ENCODE measurements around the gene GRIK2.

The GRIK2 gene

GRCh38 chr6:101413773-101414172 is 20.3 kb downstream of the GRIK2 start:
- no peak for DNase-seq (ENCODE audit: low read depth)
- H3K4me3 ChIP-seq (ENCODE audit: low read depth, low read length): no peak overlapping the region
- no peak for TF ChIP-seq CTCF (IDR thresholded peaks at IDR 0.05; ENCODE audit: low read depth, low read length, missing control alignments)

DNA sequence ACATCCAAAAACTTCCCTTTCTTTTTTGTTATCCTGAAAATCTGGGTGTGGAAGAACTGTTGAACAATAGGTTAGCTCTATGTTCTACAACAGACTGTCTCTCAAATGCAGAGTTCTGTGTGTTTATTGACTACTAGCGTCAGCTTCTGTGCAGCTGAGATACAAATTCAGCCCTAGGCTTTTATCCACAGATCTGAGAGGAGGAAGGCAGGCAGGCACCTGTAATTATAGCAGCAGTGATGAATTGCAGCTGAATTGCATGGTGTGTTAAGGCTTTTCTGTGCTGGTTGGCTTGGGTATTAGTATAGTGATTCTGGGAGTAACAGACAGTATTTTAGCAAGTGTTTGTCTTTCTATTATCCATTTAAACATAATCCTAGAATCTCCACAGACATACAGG is 24.4 kb downstream of the GRIK2 start:
- H3K4me3 ChIP-seq (ENCODE audit: low read depth, low read length): no peak overlapping the region
- no peak for DNase-seq (ENCODE audit: low read depth)
- no peak for TF ChIP-seq CTCF (IDR thresholded peaks at IDR 0.05; ENCODE audit: low read depth, low read length, missing control alignments)

DNA sequence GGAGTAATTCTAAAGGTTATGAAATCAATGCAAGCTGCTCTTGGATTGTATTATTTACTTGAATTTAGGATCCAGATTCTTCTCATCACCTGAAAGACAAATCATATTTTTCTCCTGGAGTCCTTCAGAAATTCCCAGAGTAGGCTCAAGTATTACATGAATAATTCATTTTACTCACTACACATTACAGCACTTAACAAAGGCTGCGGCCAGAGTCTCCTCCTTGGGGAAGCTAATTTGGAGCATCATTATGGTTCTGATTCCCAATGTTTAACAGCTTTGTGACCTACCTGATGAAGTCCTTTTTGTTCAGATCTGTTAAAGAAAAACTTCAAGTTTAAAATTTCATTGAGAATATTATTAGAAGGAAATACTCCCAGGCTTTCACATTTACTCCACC is 28.7 kb downstream of the GRIK2 start:
- no peak for TF ChIP-seq CTCF (IDR thresholded peaks at IDR 0.05; ENCODE audit: low read depth, low read length, missing control alignments)
- DNase-seq (ENCODE audit: low read depth): no peak
- no peak overlapping the region for H3K4me3 ChIP-seq (ENCODE audit: low read depth, low read length)

DNA sequence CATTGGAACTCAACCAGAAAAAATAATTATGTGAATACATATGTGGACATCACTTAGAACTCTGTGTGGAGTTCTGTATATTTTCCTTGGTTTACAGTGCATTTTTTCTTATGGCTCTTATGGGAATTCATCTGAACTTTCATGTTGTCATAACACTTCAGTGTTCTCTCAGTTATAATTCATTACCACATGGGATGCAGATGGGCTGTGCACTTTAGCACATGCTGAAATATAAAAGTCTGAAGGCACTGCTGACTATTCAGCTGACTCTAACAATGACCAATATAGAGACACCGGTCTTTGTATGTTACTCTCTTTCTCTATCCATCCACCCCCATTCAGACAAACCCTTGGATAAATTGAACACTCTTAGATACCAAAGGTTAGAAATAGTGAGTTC is 29.3 kb downstream of the GRIK2 start:
- no peak for DNase-seq (ENCODE audit: low read depth)
- no peak for TF ChIP-seq CTCF (IDR thresholded peaks at IDR 0.05; ENCODE audit: low read depth, low read length, missing control alignments)
- H3K4me3 ChIP-seq (ENCODE audit: low read depth, low read length): no peak overlapping the region

DNA sequence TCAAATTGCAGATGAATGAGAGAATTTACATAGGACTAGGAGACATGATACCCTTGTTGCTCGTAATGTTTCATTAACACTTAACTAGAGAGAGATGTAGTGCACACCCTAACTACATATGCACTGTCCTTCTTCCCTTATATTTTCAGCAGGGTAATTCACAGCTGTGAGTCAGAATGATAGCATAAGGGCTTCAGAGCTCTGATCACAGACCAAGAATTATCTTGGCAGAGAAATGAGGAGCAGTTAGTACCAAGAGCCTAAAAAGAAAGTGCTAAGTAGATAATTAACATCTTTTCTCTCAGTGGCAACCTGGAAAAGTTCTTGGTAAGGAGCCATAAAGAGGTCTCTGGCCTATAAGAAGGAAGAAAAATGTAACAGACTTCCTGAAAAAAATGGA is 35.8 kb downstream of the GRIK2 start:
- DNase-seq (ENCODE audit: low read depth): no peak
- TF ChIP-seq CTCF (IDR thresholded peaks at IDR 0.05; ENCODE audit: low read depth, low read length, missing control alignments): no peak
- H3K4me3 ChIP-seq (ENCODE audit: low read depth, low read length): no peak overlapping the region

DNA sequence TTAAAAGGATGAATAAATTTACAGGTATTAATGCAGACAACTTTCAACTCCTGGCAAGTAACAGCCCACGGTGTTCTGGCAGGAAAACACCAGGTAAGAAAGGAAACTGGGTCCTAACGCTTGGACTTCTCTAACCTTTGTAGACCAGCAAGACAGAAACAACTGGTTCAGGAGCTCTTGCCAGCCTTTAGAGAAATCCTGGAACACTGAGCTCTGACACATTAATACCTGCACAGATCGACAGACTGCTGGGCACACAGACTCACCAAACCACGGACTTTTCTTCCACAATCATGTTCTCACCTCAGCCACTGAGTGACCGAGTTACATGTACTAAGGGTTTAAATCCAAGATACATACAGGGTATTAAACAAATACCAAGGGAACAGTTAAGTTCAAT is 36.3 kb downstream of the GRIK2 start:
- H3K4me3 ChIP-seq (ENCODE audit: low read depth, low read length): no peak overlapping the region
- DNase-seq (ENCODE audit: low read depth): no peak
- no peak for TF ChIP-seq CTCF (IDR thresholded peaks at IDR 0.05; ENCODE audit: low read depth, low read length, missing control alignments)

- no peak overlapping the region for H3K4me3 ChIP-seq (ENCODE audit: low read depth, low read length)
- no peak for TF ChIP-seq CTCF (IDR thresholded peaks at IDR 0.05; ENCODE audit: low read depth, low read length, missing control alignments)
- no peak for DNase-seq (ENCODE audit: low read depth)
These were observed 39.6 kb downstream of the GRIK2 start for GRCh38 chr6:101433141-101433540.

Measured in GM12864 (cell line).